ENCODE data around the gene COIL.

The COIL gene

GRCh38 chr17:57004944-57005579, 44.2 kb upstream of the COIL start:
- ChIA-PET CTCF (interaction anchor here (1.6 to 6.2 kb wide), 3 partner anchors 8 to 16 kb away, joined by 6 to 65 read pairs (median 6); no protein-coding TSS in a partner anchor), POLR2A (no interaction called here)
- DNase-seq (ENCODE audit: extremely low spot score): peak; percentile 64
- TF ChIP-seq CTCF (IDR thresholded peaks at IDR 0.05; ENCODE audit: control extremely low read depth, extremely low read depth, low read depth, missing control alignments): peak; percentile 19

- no peak for TF ChIP-seq CTCF (IDR thresholded peaks at IDR 0.05; ENCODE audit: control extremely low read depth, extremely low read depth, low read depth, missing control alignments)
- no peak for DNase-seq (ENCODE audit: extremely low spot score)
- POLR2A ChIA-PET: no interaction called here
- CTCF ChIA-PET: interaction anchor here (1.5 kb wide), 1 partner anchor 42 kb away, joined by 3 read pairs; the partner anchor contains the start of gene COIL
Measured at GRCh38 chr17:57002904-57003303, 42.1 kb upstream of the COIL start.

DNA sequence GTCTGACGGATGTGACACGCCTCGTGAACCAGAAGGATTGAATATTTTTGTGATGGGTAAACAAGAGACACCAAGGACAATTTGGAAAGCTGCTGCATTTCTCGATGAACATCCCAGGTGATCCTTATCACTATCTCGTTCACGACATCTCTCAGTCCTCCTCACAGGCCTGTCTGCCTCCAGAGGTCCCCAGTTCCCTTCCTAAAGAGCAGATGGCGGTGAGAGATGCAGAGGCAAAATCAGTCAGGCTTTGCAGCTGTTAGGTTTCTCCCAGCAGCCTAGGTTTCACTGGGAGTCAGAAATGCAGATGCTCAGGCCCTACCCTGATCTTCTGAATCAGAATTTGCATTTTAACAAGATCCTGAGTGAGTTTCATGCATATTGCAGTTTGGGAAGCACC, 40.7 kb upstream of the COIL start:
- POLR2A ChIA-PET: no interaction called here
- TF ChIP-seq CTCF (IDR thresholded peaks at IDR 0.05; ENCODE audit: control extremely low read depth, extremely low read depth, low read depth, missing control alignments): no peak
- DNase-seq (ENCODE audit: extremely low spot score): no peak
- CTCF ChIA-PET: interaction anchor here (8.5 kb wide), 1 partner anchor 7 kb away, joined by 65 read pairs; no protein-coding TSS in a partner anchor

- POLR2A ChIA-PET: no interaction called here
- no peak for TF ChIP-seq CTCF (IDR thresholded peaks at IDR 0.05; ENCODE audit: control extremely low read depth, extremely low read depth, low read depth, missing control alignments)
- DNase-seq (ENCODE audit: extremely low spot score): no peak
- CTCF ChIA-PET: interaction anchor here (8.5 kb wide), 1 partner anchor 11 kb away, joined by 65 read pairs; no protein-coding TSS in a partner anchor
Measured at GRCh38 chr17:56997313-56997712, 36.5 kb upstream of the COIL start.

DNA sequence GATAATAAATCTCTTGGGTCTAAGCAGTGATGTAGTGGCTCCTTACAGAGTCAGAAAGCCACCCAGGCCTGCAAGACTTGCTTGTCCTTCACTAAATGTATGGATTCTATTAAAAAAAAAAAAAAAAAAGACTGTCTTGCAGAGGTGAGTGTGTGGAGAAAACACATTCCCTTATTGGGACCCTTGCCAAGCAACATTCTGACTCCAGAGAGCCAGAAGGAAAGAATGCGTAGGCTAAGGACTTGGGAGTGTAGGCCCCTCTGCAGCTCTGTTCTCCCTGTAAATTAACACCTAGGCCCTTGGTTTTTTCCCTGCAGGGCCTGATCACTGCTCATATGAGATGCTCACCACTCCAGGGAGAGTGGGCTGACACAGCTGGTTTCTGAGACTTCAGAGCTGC, 34.9 kb upstream of the COIL start:
- CTCF ChIA-PET: interaction anchor here (8.5 kb wide), 1 partner anchor 13 kb away, joined by 65 read pairs; no protein-coding TSS in a partner anchor
- no peak for TF ChIP-seq CTCF (IDR thresholded peaks at IDR 0.05; ENCODE audit: control extremely low read depth, extremely low read depth, low read depth, missing control alignments)
- POLR2A ChIA-PET: no interaction called here

DNA sequence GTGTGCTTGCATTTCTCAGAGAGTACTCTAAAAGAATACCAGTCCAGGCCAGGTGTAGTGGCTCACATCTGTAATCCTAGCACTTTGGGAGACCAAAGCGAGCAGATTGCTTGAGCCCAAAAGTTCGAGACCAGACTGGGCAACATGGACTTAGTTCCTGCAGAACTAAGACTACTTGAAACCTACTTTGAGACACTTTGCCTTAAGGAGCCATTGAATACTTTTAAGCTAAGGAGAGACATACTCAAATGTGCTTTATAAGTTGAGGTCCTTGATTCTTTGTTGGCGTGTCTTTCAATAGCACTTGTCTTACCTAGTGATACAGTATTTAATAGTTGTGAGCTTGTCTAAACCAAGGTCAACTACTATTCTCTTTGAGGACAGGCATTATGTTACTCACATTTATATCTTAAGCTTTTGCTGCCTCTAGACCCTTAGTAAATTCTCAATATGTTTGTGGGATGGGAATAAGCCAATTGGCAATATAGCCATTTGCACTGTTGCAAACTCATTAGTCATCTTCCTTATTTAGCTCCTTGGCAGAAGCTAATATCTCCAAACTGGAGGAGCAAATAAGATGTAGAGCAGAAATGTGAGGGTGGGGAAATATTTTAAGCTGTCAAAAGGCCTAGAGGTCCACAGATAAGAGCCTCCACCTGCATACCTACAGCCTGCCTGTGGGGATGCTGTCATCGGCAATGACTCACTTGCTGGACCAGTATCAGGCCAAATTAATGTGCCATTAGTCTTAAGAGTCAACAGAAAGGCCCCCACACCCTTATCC, 33.4 kb upstream of the COIL start:
- POLR2A ChIA-PET: no interaction called here
- CTCF ChIA-PET: interaction anchor here (1.4 to 8.5 kb wide), 2 partner anchors 9 to 14 kb away, joined by 3 to 65 read pairs; no protein-coding TSS in a partner anchor
- DNase-seq (ENCODE audit: extremely low spot score): no peak
- TF ChIP-seq CTCF (IDR thresholded peaks at IDR 0.05; ENCODE audit: control extremely low read depth, extremely low read depth, low read depth, missing control alignments): no peak

More for the DNA sequence above, 34.9 kb upstream of the COIL start:
- no peak for DNase-seq (ENCODE audit: extremely low spot score)
